ENCODE data around the gene ATP8B2.
"Not testable (repeated sequence)": the region's sequence is repeated elsewhere in the genome, so short reads cannot be mapped to it uniquely, and the experiment has no call there.

The ATP8B2 gene

DNA sequence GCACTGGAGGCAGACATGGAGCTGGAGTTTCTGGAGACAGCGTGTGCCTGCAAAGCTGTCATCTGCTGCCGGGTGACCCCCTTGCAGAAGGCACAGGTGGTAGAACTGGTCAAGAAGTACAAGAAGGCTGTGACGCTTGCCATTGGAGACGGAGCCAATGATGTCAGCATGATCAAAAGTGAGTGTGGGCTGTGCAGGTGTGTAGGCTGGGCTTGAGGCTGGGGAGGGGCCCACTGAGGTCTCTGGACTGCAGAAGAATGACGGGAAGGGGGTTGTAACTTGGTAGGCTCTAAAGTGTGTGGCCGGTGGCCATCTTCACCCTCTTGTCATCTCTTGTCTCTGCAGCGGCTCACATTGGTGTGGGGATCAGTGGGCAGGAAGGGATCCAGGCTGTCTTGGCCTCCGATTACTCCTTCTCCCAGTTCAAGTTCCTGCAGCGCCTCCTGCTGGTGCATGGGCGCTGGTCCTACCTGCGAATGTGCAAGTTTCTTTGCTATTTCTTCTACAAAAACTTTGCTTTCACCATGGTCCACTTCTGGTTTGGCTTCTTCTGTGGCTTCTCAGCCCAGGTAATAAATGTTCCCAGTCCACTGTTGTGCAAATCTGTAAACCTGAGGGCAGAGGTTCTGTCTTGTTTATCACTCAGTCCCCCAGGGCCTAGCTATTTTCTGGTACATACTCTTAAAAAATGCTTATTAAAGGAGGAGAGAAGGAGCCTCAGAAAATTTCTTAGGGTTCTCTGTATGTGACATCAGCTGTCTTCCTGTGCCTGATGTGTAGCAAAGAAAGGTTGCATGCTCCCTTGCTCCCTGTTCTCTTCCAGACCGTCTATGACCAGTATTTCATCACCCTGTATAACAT lies 19.9 kb downstream of the ATP8B2 start:
- in situ Hi-C loops (cut with HindIII; ENCODE audit: low sequenced_read_pairs), result loop anchor here (5.0 kb wide), 1 partner anchor 57 kb away; no protein-coding TSS in a partner anchor

DNA sequence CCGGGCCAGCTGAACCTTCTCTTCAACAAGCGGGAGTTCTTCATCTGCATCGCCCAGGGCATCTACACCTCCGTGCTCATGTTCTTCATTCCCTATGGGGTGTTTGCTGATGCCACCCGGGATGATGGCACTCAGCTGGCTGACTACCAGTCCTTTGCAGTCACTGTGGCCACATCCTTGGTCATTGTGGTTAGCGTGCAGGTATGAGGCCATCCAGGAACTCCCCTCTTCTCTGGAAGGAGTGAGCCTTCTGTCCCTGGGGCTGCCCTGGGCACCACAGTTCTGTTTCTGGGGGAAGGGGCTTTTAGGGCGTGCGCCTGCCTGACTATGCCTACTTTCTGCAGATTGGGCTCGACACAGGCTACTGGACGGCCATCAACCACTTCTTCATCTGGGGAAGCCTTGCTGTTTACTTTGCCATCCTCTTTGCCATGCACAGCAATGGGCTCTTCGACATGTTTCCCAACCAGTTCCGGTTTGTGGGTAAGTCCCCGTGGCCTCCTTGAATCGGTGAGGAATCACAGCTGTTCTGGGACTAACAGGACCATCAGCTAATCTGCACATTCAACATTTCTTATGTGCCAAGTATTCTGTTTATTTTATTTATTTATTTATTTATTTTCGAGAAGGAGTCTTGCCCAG lies 21.1 kb downstream of the ATP8B2 start:
- in situ Hi-C loops (cut with HindIII; ENCODE audit: low sequenced_read_pairs), result no loop called here

- in situ Hi-C loops (cut with HindIII; ENCODE audit: low sequenced_read_pairs), result no loop called here
Observed at GRCh38 chr1:154347961-154348360, 22.6 kb downstream of the ATP8B2 start.

GRCh38 chr1:154348429-154349076 lies 23.2 kb downstream of the ATP8B2 start:
- in situ Hi-C loops (cut with HindIII; ENCODE audit: low sequenced_read_pairs), result no loop called here

- in situ Hi-C loops (cut with HindIII; ENCODE audit: low sequenced_read_pairs), result no loop called here
Observed at GRCh38 chr1:154349121-154349520, 23.8 kb downstream of the ATP8B2 start.

GRCh38 chr1:154350383-154350782 lies 25.1 kb downstream of the ATP8B2 start:
- in situ Hi-C loops (cut with HindIII; ENCODE audit: low sequenced_read_pairs), result no loop called here

- in situ Hi-C loops (cut with HindIII; ENCODE audit: low sequenced_read_pairs), result no loop called here
Observed at GRCh38 chr1:154351363-154352068, 26.2 kb downstream of the ATP8B2 start.

DNA sequence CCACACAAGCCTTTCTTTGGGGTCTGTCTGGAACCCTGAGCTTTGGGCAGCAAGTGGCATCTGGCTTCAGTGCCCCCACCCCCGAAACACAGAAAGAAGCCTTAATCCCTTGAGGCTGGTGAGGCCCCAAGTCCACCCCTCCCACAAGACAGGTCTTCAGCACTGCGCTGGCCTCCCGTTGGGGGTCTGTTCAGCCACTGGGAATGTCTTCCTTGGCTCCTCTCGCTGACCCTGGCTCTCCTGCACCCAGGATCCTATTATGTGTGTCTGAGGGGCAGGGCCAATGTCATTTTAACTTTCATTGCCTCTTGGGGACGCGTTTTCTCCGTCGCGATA lies 26.9 kb downstream of the ATP8B2 start:
- in situ Hi-C loops (cut with HindIII; ENCODE audit: low sequenced_read_pairs), result no loop called here

- in situ Hi-C loops (cut with HindIII; ENCODE audit: low sequenced_read_pairs), result no loop called here
Observed at GRCh38 chr1:154352581-154353459, 27.5 kb downstream of the ATP8B2 start.

DNA sequence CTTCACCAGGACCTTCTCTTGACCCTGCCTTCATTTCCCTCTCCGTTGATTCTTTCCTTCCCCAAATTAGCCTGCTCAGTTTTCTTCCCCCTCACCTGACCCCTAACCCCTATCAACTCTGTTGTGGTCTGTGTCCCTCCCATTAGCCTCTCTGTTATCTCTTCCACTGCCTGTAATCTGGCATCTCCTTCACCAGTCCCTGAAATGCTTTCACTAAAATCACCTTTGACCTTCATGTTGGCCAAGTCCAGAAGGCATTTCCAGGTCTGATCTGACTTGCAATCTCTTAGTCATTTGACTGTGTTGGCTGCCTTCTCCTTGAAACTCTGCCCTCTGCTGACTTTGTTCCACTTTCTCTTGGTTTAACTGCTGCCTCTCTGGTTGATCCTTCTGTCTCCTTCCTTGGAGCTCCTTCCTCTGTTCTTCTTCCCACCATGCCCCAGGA lies 28.2 kb downstream of the ATP8B2 start:
- in situ Hi-C loops (cut with HindIII; ENCODE audit: low sequenced_read_pairs), result no loop called here

- in situ Hi-C loops (cut with HindIII; ENCODE audit: low sequenced_read_pairs), result no loop called here
Observed at GRCh38 chr1:154353966-154354365, 28.6 kb downstream of the ATP8B2 start.

- in situ Hi-C loops (cut with HindIII; ENCODE audit: low sequenced_read_pairs), result no loop called here
Observed at GRCh38 chr1:154358519-154358918, 33.2 kb downstream of the ATP8B2 start.

- in situ Hi-C loops (cut with HindIII; ENCODE audit: low sequenced_read_pairs), result no loop called here
Observed at GRCh38 chr1:154360288-154360687, 35.0 kb downstream of the ATP8B2 start.

DNA sequence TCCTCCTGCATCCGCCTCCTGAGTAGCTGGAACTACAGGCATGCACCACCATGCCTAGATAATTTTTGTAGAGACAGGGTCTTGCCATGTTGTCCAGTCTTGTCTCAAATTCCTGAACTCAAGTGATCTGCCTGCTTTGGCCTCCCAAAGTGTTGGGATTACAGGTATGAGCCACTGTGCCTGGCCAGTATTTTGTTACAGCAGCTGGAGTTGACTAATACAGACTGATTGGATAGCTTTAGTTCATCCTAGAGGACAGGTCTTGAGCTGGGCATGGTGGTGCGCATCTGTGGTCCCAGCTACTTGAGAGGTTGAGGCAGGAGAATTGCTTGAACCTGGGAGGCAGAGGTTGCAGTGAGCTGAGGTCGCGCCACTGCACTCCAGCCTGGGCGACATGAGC lies 35.6 kb downstream of the ATP8B2 start:
- in situ Hi-C loops (cut with HindIII; ENCODE audit: low sequenced_read_pairs), result not testable (repeated sequence)

- in situ Hi-C loops (cut with HindIII; ENCODE audit: low sequenced_read_pairs), result no loop called here
Observed at GRCh38 chr1:154361357-154361756, 36.0 kb downstream of the ATP8B2 start.

DNA sequence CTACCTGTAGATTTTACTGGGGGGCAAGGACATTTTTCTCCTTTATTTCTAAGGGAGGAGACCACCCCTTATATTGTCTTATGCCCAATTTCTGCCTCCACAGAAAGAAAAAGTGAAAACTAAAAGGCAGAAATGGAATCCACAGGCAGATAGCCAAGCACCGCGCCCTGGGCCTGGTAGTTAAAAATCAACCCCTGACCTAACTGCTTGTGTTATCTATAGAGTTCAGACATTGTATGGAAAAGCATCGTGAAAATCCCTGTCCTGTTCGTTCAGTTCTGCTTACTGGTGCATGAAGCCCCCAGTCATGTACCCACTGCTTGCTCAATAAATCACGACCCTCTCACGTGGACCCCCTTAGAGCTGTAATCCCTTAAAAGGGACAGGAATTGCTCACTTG lies 46.1 kb downstream of the ATP8B2 start:
- in situ Hi-C loops (cut with HindIII; ENCODE audit: low sequenced_read_pairs), result no loop called here

- in situ Hi-C loops (cut with HindIII; ENCODE audit: low sequenced_read_pairs), result not testable (repeated sequence)
Observed at GRCh38 chr1:154373777-154374357, 48.5 kb downstream of the ATP8B2 start.

GRCh38 chr1:154379301-154379700 lies 54.0 kb downstream of the ATP8B2 start:
- in situ Hi-C loops (cut with HindIII; ENCODE audit: low sequenced_read_pairs), result no loop called here

DNA sequence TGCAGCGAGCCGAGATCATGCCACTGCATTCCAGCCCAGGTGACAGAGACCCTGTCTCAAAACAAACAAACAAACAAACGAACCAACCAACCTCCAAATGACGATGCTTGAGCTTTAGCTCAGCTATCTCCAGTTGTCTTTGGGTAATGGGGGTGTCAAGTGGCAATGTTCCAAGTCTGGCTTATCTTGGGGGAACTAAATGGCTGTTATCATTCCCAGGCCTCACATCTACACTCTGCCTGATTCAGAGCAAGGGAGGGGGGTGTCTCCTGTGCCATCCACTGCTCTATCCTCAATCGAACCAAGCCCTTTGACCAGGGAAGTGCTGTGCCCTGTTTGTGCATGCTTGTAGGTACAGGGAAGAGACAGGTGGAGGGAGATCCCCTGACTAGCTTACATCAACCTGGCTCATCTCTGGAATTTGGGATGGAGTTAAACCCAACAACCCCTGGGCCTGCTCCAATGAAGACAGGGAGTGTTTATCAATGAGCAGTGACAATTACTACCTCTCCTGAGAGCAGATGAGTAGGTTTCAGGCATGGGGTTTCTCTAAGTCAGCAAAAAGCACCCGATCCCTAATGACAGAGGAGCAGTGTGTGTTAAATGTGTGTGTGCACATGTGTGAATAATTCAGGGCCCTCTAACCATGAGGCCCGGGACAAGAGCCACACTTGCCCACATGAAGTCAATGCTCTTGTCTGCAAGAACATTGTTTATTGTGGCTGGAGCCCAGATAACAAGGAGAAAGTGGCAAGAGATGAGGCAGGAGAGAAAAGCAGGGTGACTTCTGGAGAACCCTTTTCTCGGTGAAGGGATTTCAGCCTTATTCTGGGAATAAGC lies 59.5 kb downstream of the ATP8B2 start:
- in situ Hi-C loops (cut with HindIII; ENCODE audit: low sequenced_read_pairs), result loop anchor here (5.0 kb wide), 1 partner anchor 67 kb away; no protein-coding TSS in a partner anchor
